WTC11 (cell line): ENCODE measurements around the gene GRIK2. TPM values are rescaled to one million over a fixed set of nuclear protein-coding genes. Genes with fewer than 3 reads are reported as not detected.

Source experiments
- ATAC-seq: fragments of 200-7000 bp; cut with Tn5 transposase; 2 replicates; pipeline ENCODE4 v1.10.0; 2021; ENCODE audit warnings: mild to moderate bottlenecking, moderate library complexity
- CTCF ChIA-PET: fragments of 300-600 bp; sonication (Branson Sonifier 250); formaldehyde crosslinking; loops from one replicate; lab custom pipeline; 2021; ENCODE audit warnings: antibody characterized with exemption; lab: Charles Lee
- POLR2A ChIA-PET: fragments of 350-600 bp; sonication (Branson Sonifier 250); formaldehyde crosslinking; loops from one replicate; lab custom pipeline; 2021; ENCODE audit warnings: antibody characterized with exemption; lab: Charles Lee
- DNase-seq: peaks from one replicate; pipeline ENCODE4 v3.0.0; 2021; ENCODE audit warnings: low spot score
- H3K27ac Mint-ChIP-seq: 2 replicates; pipeline ENCODE4 v1.8.0; 2021; ENCODE audit warnings: mixed read lengths
- H3K27me3 Mint-ChIP-seq: 2 replicates; pipeline ENCODE4 v1.8.0; 2021; ENCODE audit warnings: low read depth, mild to moderate bottlenecking, moderate library complexity, mixed read lengths
- H3K36me3 Mint-ChIP-seq: 2 replicates; pipeline ENCODE4 v1.8.0; 2021; ENCODE audit warnings: mixed read lengths
- H3K4me1 Mint-ChIP-seq: 2 replicates; pipeline ENCODE4 v1.8.0; 2022; ENCODE audit warnings: mixed read lengths
- H3K4me3 Mint-ChIP-seq: 2 replicates; pipeline ENCODE4 v1.8.0; 2021; ENCODE audit warnings: mild to moderate bottlenecking, moderate library complexity, mixed read lengths
- H3K9me3 Mint-ChIP-seq: 2 replicates; pipeline ENCODE4 v1.8.0; 2021; ENCODE audit warnings: mixed read lengths
- GRHL2 ChIP-seq: fragments of 250-450 bp; sonication (Bioruptor Pico); IDR thresholded peaks from 2 replicates; pipeline ENCODE4 v1.8.0; 2022; ENCODE audit warnings: mild to moderate bottlenecking, moderate library complexity; ENCODE audit not compliant: insufficient replicate concordance, severe bottlenecking
- GTF2I ChIP-seq: fragments of 250-450 bp; sonication (Bioruptor Pico); conservative IDR thresholded peaks from 2 replicates; pipeline ENCODE4 v1.4.0; 2021; ENCODE audit warnings: mild to moderate bottlenecking
- HMGXB4 ChIP-seq: sonication (generic); formaldehyde crosslinking; IDR thresholded peaks from 2 replicates; pipeline ENCODE4 v1.8.1; 2023; ENCODE audit warnings: mild to moderate bottlenecking, moderate library complexity, missing genetic modification reagents
- KAT7 ChIP-seq: sonication (generic); formaldehyde crosslinking; IDR thresholded peaks from 2 replicates; pipeline ENCODE4 v1.8.1; 2023; ENCODE audit warnings: missing genetic modification reagents, mild to moderate bottlenecking, borderline replicate concordance
- NFYB ChIP-seq: sonication (generic); formaldehyde crosslinking; conservative IDR thresholded peaks from 2 replicates; pipeline ENCODE4 v1.8.0; 2022; ENCODE audit warnings: low read depth, missing genetic modification reagents
- NR1H2 ChIP-seq: sonication (generic); formaldehyde crosslinking; IDR thresholded peaks from 2 replicates; pipeline ENCODE4 v1.9.0; 2021; ENCODE audit warnings: mild to moderate bottlenecking, moderate library complexity, missing genetic modification reagents
- NR2C2 ChIP-seq: sonication (generic); formaldehyde crosslinking; IDR thresholded peaks from 2 replicates; pipeline ENCODE4 v1.8.0; 2022; ENCODE audit warnings: mild to moderate bottlenecking, missing genetic modification reagents
- PRDM15 ChIP-seq: sonication (generic); formaldehyde crosslinking; IDR thresholded peaks from 2 replicates; pipeline ENCODE4 v1.8.0; 2022; ENCODE audit warnings: missing genetic modification reagents
- SMAD3 ChIP-seq: sonication (generic); formaldehyde crosslinking; IDR thresholded peaks from 2 replicates; pipeline ENCODE4 v1.8.0; 2022; ENCODE audit warnings: missing genetic modification reagents, mild to moderate bottlenecking, borderline replicate concordance
- TEAD1 ChIP-seq: sonication (generic); formaldehyde crosslinking; IDR thresholded peaks from 2 replicates; pipeline ENCODE4 v1.8.0; 2022; ENCODE audit warnings: mild to moderate bottlenecking, missing genetic modification reagents
- USF1 ChIP-seq: sonication (generic); formaldehyde crosslinking; IDR thresholded peaks from 2 replicates; pipeline ENCODE4 v1.8.0; 2022; ENCODE audit warnings: mild to moderate bottlenecking, missing genetic modification reagents
- ZBTB21 ChIP-seq: sonication (generic); formaldehyde crosslinking; IDR thresholded peaks from 2 replicates; pipeline ENCODE4 v1.8.1; 2023; ENCODE audit warnings: mild to moderate bottlenecking, missing genetic modification reagents, borderline replicate concordance
- ZNF121 ChIP-seq: sonication (generic); formaldehyde crosslinking; IDR thresholded peaks from 2 replicates; pipeline ENCODE4 v1.8.0; 2023; ENCODE audit warnings: missing genetic modification reagents
- ZNF219 ChIP-seq: sonication (generic); formaldehyde crosslinking; IDR thresholded peaks from 2 replicates; pipeline ENCODE4 v1.8.0; 2023; ENCODE audit warnings: missing genetic modification reagents, mild to moderate bottlenecking, borderline replicate concordance
- ZSCAN18 ChIP-seq: fragments of 250-450 bp; sonication (Bioruptor Pico); IDR thresholded peaks from 2 replicates; pipeline ENCODE4 v2.1.2; 2022; ENCODE audit warnings: mild to moderate bottlenecking, moderate library complexity
- total RNA-seq: library from RNA; stranded (reverse); gene quantifications from 3 replicates; pipeline ENCODE4 v1.2.3, GENCODE V29; 2021

Gene GRIK2
- total RNA-seq, 1 experiment from 2014 or later: 2.7 TPM

- H3K4me1 Mint-ChIP-seq: no peaks in the 10 kb centered on the region
- no peak overlapping the region for H3K27ac Mint-ChIP-seq
- no peaks in the 10 kb centered on the region for H3K36me3 Mint-ChIP-seq
- H3K27me3 Mint-ChIP-seq: no peaks in the 10 kb centered on the region
- no peaks in the 10 kb centered on the region for H3K9me3 Mint-ChIP-seq
- POLR2A ChIA-PET: no interaction called here
- TF ChIP-seq TEAD1 (CRISPR knock-in tag) (no peak), HMGXB4 (no peak), GTF2I (CRISPR knock-in tag) (no peak), NR1H2 (CRISPR knock-in tag) (no peak), NFYB (CRISPR knock-in tag) (no peak), KAT7 (CRISPR knock-in tag) (no peak), SMAD3 (no peak), USF1 (CRISPR knock-in tag) (no peak)
- no peak overlapping the region for H3K4me3 Mint-ChIP-seq
- CTCF ChIA-PET: no interaction called here
- ATAC-seq: no peak
- no peak for DNase-seq
Measured at GRCh38 chr6:101840100-101840499, 446.6 kb downstream of the GRIK2 start.

- no peak overlapping the region for H3K4me3 Mint-ChIP-seq
- DNase-seq (no peak), ATAC-seq (no peak)
- no peak overlapping the region for H3K27ac Mint-ChIP-seq
- no peaks in the 10 kb centered on the region for H3K27me3 Mint-ChIP-seq
- ChIA-PET POLR2A (no interaction called here), CTCF (no interaction called here)
- H3K36me3 Mint-ChIP-seq: no peaks in the 10 kb centered on the region
- peaks cover 35% of the 10 kb centered on the region for H3K4me1 Mint-ChIP-seq
- H3K9me3 Mint-ChIP-seq: no peaks in the 10 kb centered on the region
- TF ChIP-seq PRDM15 (CRISPR knock-in tag) (no peak), ZNF121 (CRISPR knock-in tag) (0 out of 2 replicates have a peak, but pooled peaks have one; percentile 14), GTF2I (CRISPR knock-in tag) (no peak)
Measured at GRCh38 chr6:101845172-101845571, 451.7 kb downstream of the GRIK2 start.

- ATAC-seq: no peak
Measured at GRCh38 chr6:101845621-101846020, 452.1 kb downstream of the GRIK2 start.

More at GRCh38 chr6:101845621-101846020, 452.1 kb downstream of the GRIK2 start:
- no peak for DNase-seq
- CTCF ChIA-PET: no interaction called here
- H3K27me3 Mint-ChIP-seq: no peaks in the 10 kb centered on the region
- no peak overlapping the region for H3K4me3 Mint-ChIP-seq
- H3K27ac Mint-ChIP-seq: no peak overlapping the region
- H3K9me3 Mint-ChIP-seq: no peaks in the 10 kb centered on the region
- TF ChIP-seq ZBTB21 (CRISPR knock-in tag): no peak
- TF ChIP-seq SMAD3: no peak
- TF ChIP-seq NR2C2 (CRISPR knock-in tag): no peak
- TF ChIP-seq GRHL2 (CRISPR knock-in tag): no peak
- no peak for TF ChIP-seq ZNF219 (CRISPR knock-in tag)
- TF ChIP-seq ZSCAN18 (CRISPR knock-in tag): no peak
- peaks cover 35% of the 10 kb centered on the region for H3K4me1 Mint-ChIP-seq
- POLR2A ChIA-PET: no interaction called here
- H3K36me3 Mint-ChIP-seq: no peaks in the 10 kb centered on the region
